DND-41 (cell line): ENCODE results near the gene MAS1L.

Experiments
- ATAC-seq: fragments of 200-7000 bp; cut with Tn5 transposase; 3 replicates; pipeline ENCODE4 v1.9.1; 2021; ENCODE audit warnings: low read depth; ENCODE audit not compliant: insufficient read depth
- DNase-seq: peaks from one replicate; pipeline ENCODE4 v3.0.0-alpha.2; 2020
- H2AFZ ChIP-seq: 2 replicates; pipeline ENCODE4 v1.6.0; 2012; ENCODE audit warnings: low read depth, low read length
- H3K27ac ChIP-seq: 2 replicates; pipeline ENCODE4 v1.5.1; 2012; ENCODE audit warnings: low read length, inconsistent platforms
- H3K27me3 ChIP-seq: fragments of 200-600 bp; sonication (generic); 2 replicates; pipeline ENCODE4 v1.6.0; 2012; ENCODE audit warnings: low read length, mild to moderate bottlenecking, inconsistent platforms; ENCODE audit not compliant: insufficient read depth, poor library complexity
- H3K36me3 ChIP-seq: 2 replicates; pipeline ENCODE4 v1.5.1; 2012; ENCODE audit warnings: low read length, inconsistent platforms; ENCODE audit not compliant: insufficient read depth
- H3K4me1 ChIP-seq: 2 replicates; pipeline ENCODE4 v1.5.1; 2012; ENCODE audit warnings: mild to moderate bottlenecking, low read length; ENCODE audit not compliant: insufficient read depth
- H3K4me2 ChIP-seq: 2 replicates; pipeline ENCODE4 v1.6.0; 2012; ENCODE audit warnings: mild to moderate bottlenecking, moderate library complexity, low read length, inconsistent platforms; ENCODE audit not compliant: insufficient read depth
- H3K4me3 ChIP-seq, 2 experiments: fragments of 200-600 bp in 1 of 2; shearing (Covaris generic) in 1 of 2; 2 replicates each; pipeline ENCODE4 v1.5.1; 2012 to 2016; ENCODE audit warnings: inconsistent platforms in 2 of 2, low read length in 2 of 2, mild to moderate bottlenecking in 2 of 2, low read depth in 1 of 2, moderate library complexity in 1 of 2
- H3K79me2 ChIP-seq: 2 replicates; pipeline ENCODE4 v1.6.0; 2012; ENCODE audit warnings: low read length, inconsistent platforms; ENCODE audit not compliant: insufficient read depth
- H3K9ac ChIP-seq: 2 replicates; pipeline ENCODE4 v1.6.0; 2012; ENCODE audit warnings: low read depth, mild to moderate bottlenecking, inconsistent platforms, low read length, moderate library complexity
- H3K9me3 ChIP-seq: 2 replicates; pipeline ENCODE4 v1.5.1; 2012; ENCODE audit warnings: low read length, moderate library complexity, mild to moderate bottlenecking, inconsistent platforms; ENCODE audit not compliant: insufficient read depth, severe bottlenecking
- H4K20me1 ChIP-seq: 2 replicates; pipeline ENCODE4 v1.6.0; 2012; ENCODE audit warnings: low read length; ENCODE audit not compliant: insufficient read depth
- EZH2 ChIP-seq: IDR thresholded peaks from 3 replicates; pipeline ENCODE4 v1.6.1; 2012; ENCODE audit warnings: borderline replicate concordance, low read depth, mild to moderate bottlenecking, moderate library complexity, low read length, inconsistent platforms; ENCODE audit not compliant: severe bottlenecking
- TF ChIP-seq, protein P1 (sequence below): IDR thresholded peaks from 2 replicates; pipeline ENCODE4 v1.5.1; 2012; ENCODE audit warnings: borderline replicate concordance, low read length, moderate library complexity, mild to moderate bottlenecking; ENCODE audit not compliant: poor library complexity, severe bottlenecking; ENCODE audit errors: extremely low read depth

The MAS1L gene

GRCh38 chr6:29493261-29493660 is 5.5 kb upstream of the MAS1L start:
- H3K4me3 ChIP-seq, result no peak overlapping the region
- DNase-seq, result no peak
- H2AFZ ChIP-seq, result no peak overlapping the region

DNA sequence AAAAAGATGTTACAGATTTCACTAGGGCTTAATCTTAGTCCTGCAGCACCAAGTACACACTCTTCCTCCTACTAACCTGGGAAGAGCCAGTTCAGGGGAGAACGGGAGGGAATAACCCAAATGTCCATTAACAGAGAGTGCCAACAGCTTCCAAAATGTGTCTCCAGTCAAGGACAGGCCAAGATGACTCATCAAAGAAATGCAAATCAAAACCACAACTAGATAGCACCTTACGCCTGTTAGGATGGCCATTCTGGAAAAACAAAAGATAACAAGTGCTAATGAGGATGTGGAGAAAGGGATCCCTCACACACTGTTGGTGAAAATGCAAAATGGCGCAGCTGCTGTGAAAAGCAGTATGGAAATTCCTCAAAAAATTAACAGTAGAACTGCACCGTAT is 3.8 kb upstream of the MAS1L start:
- Histone ChIP-seq H3K36me3 (no peaks in the 10 kb centered on the region), H3K27ac (no peak overlapping the region), H3K79me2 (no peaks in the 10 kb centered on the region), H3K9me3 (no peaks in the 10 kb centered on the region), H3K4me2 (no peak overlapping the region), H4K20me1 (no peaks in the 10 kb centered on the region; the same call in 1 of the 2 replicates), H2AFZ (no peak overlapping the region), H3K4me3 (no peak overlapping the region), H3K4me1 (no peaks in the 10 kb centered on the region), H3K9ac (no peak overlapping the region), H3K27me3 (peaks cover 14% of the 10 kb centered on the region)
- ATAC-seq (no peak), DNase-seq (no peak)
- TF ChIP-seq, protein P1, sequence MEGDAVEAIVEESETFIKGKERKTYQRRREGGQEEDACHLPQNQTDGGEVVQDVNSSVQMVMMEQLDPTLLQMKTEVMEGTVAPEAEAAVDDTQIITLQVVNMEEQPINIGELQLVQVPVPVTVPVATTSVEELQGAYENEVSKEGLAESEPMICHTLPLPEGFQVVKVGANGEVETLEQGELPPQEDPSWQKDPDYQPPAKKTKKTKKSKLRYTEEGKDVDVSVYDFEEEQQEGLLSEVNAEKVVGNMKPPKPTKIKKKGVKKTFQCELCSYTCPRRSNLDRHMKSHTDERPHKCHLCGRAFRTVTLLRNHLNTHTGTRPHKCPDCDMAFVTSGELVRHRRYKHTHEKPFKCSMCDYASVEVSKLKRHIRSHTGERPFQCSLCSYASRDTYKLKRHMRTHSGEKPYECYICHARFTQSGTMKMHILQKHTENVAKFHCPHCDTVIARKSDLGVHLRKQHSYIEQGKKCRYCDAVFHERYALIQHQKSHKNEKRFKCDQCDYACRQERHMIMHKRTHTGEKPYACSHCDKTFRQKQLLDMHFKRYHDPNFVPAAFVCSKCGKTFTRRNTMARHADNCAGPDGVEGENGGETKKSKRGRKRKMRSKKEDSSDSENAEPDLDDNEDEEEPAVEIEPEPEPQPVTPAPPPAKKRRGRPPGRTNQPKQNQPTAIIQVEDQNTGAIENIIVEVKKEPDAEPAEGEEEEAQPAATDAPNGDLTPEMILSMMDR, result no peak
- no peak for TF ChIP-seq EZH2

More at GRCh38 chr6:29493261-29493660, 5.5 kb upstream of the MAS1L start:
- Histone ChIP-seq H3K36me3 (no peaks in the 10 kb centered on the region), H3K27me3 (peaks cover 17% of the 10 kb centered on the region), H4K20me1 (no peaks in the 10 kb centered on the region; the same call in 1 of the 2 replicates), H3K9ac (no peak overlapping the region), H3K27ac (no peak overlapping the region), H3K4me1 (no peaks in the 10 kb centered on the region), H3K9me3 (no peaks in the 10 kb centered on the region), H3K79me2 (no peaks in the 10 kb centered on the region), H3K4me2 (no peak overlapping the region)
- ATAC-seq, result no peak
- TF ChIP-seq, protein P1, result no peak
- no peak for TF ChIP-seq EZH2

- Histone ChIP-seq H3K9me3 (no peaks in the 10 kb centered on the region), H4K20me1 (no peaks in the 10 kb centered on the region; the same call in 1 of the 2 replicates), H3K4me3 (no peak overlapping the region), H3K27me3 (peaks cover 10% of the 10 kb centered on the region), H3K4me2 (no peak overlapping the region), H3K9ac (no peak overlapping the region), H3K4me1 (no peaks in the 10 kb centered on the region), H3K27ac (no peak overlapping the region), H2AFZ (no peak overlapping the region), H3K36me3 (no peaks in the 10 kb centered on the region), H3K79me2 (no peaks in the 10 kb centered on the region)
- ATAC-seq (no peak), DNase-seq (no peak)
- no peak for TF ChIP-seq EZH2
- TF ChIP-seq, protein P1, result no peak
Observed at GRCh38 chr6:29490552-29490951, 2.8 kb upstream of the MAS1L start.

- Histone ChIP-seq H3K79me2 (no peaks in the 10 kb centered on the region), H3K27ac (no peak overlapping the region), H3K27me3 (peaks cover 8% of the 10 kb centered on the region), H2AFZ (no peak overlapping the region), H3K36me3 (no peaks in the 10 kb centered on the region), H4K20me1 (no peaks in the 10 kb centered on the region; the same call in 1 of the 2 replicates), H3K4me1 (no peaks in the 10 kb centered on the region), H3K9ac (no peak overlapping the region), H3K4me2 (no peak overlapping the region), H3K4me3 (no peak overlapping the region), H3K9me3 (no peaks in the 10 kb centered on the region)
- DNase-seq, result no peak
- no peak for ATAC-seq
- no peak for TF ChIP-seq EZH2
- TF ChIP-seq, protein P1, result no peak
Observed at GRCh38 chr6:29490055-29490454, 2.3 kb upstream of the MAS1L start.
